Stromal cell of bone marrow (primary cell): ENCODE data around the gene EIF4E3.
A peak's percentile ranks its signal among the peaks of the same experiment; 100 is the strongest.

Experiments
- DNase-seq: peaks from one replicate; pipeline ENCODE4 v3.0.0-alpha.2; 2012; ENCODE audit warnings: low read depth

Gene EIF4E3

DNA sequence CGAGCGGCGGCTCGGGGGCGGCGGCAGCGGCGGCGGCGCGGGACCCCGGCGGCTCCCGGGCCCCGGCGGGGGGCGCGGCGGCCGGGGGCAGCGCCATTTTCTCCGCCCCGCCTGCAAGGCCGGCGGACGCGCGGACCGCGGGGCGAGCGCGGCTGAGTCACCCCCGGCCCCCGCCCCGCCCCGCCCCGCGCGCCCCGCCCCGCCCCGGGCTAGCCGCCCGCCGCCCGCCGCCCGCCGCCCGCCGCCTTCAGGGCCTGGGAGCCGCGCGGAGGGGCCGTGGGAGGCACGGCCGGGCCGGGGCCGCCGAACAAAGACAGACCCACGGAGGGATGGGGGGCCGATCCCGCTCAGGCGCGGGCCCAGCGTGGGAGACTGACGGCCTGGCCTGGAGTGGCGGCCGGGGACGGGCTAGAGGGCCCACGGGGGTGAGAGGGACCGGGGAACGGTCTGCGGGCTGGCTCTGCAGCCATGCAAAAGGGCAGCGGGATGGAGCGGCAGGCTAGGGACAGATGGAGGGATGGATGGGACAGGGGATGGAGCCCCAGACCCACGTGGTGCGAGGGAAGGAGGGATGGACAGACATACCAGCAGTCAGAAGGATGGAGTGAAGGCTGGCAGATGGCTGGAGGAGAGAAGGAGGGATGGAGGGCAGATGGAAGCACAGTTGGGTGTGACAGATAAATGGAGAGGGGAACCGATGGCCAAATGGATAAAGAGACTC lies at the start of gene EIF4E3:
Gene EIF4E3, minus strand, starts transcription at position 132 of the 721 bp plus-strand sequence. Its CDS starts 35 bp downstream, at position 97.
- DNase-seq = no peak

DNA sequence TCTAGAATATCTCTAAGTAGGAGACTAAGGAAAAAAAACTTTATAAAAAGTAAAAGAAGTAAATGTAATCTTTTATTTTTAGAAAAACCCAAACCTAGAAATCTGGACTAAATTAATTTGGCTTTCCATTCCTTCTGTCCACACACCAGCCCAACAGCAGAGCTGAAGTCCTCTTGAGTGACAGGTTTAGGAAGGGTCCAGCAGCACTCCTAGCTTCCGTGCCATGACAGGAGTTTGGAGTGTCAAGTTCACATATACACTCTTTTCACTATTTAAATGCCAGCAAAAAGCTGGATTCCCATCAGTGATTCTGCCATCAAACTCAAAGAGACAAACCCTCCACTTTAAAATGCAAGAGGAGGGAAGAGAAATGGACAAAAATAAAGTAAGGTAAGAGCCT lies 46.7 kb upstream of the EIF4E3 start:
- no peak for DNase-seq

DNA sequence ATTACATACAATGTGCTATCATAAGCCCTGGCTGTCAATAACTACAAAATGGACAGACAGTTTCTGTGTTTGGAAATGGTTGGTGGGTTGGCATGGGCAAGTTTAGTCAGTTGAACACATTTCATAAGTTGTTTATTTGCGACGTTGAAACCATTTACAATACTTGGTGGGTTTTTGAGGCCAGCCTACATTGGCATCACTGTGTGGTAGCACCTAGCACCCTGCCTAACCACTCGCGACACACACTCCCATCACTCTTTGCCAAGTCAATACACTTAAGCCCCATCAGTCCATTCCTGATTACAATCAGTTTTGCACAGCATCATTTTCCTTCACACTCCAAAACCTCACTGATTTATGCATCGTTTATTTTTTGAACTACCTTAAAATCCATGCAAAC lies 45.9 kb upstream of the EIF4E3 start:
- DNase-seq = no peak

DNA sequence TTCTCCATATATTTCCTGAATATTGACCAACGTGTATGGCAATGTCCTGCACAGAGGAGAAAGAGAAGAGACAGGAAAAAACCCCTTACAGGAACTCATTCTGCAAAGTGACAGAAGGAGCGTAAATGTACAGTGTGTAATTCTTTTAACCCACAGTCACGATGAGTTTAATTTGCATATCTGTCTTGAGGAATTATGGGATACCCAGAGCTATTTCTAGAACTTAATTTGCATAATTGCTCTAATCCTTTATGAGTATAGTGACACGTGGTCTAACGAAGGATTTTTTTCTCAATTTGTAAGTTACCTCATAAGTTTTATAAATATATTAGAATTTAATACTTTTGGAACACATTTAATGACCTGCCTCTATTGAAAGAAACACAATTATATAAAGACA lies 38.2 kb upstream of the EIF4E3 start:
- no peak for DNase-seq

DNA sequence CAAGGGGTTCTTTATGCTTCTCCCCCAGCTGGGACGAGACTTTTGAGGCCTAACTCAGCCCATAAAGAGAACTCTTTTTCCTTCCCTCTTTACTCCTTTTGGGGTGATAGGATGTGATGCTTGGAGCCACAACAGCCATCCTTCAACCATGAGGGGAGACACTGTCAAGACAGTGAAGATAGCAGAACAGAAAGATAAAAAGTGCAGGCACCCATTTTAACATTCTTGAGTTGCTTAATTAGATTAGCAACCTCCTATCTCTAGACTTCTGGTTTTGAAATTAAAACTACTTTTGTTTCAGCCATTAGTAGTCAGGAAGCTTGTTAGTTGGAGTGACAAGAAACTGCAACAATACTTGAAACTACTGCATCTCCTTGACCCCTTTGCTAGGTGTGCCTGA lies 34.9 kb upstream of the EIF4E3 start:
- DNase-seq = no peak

DNA sequence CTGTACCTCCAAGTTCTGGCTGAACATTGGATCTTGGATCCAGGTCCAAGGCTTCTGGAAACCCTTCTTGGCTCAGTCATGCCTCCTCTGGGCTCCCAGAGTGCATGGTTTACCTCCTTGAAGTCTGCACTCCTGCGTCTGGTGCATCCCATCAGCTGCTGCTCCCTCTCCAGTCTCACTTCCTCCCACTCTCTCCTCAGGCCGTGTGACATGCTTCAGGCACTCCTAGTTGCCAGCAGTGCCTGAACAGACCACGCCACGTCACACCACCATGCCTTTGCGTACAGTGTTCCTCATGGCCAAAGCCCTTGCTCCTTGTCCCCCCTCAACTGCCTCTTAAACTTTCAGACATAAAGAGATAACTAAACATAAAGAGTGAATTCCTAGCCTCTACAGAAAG lies 34.2 kb upstream of the EIF4E3 start:
- no peak for DNase-seq

DNA sequence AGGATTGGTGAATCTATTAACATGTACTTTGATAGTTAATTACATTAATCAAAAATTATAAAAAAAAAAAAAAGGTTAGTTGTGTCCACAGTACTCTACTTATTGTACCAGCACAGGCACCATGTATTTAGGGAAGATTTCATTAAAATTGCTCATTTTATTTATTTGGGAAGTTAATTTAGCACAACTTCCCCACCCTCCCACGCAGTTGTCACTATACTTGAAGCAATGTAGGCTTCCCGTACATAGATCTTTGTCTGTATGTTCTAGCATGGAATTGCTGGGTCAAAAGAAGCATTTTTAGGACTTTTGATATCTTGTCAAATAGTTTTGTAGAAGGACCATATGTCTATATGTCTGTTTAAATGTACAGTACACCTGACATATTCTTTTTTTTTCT lies 32.9 kb upstream of the EIF4E3 start:
- no peak for DNase-seq

DNA sequence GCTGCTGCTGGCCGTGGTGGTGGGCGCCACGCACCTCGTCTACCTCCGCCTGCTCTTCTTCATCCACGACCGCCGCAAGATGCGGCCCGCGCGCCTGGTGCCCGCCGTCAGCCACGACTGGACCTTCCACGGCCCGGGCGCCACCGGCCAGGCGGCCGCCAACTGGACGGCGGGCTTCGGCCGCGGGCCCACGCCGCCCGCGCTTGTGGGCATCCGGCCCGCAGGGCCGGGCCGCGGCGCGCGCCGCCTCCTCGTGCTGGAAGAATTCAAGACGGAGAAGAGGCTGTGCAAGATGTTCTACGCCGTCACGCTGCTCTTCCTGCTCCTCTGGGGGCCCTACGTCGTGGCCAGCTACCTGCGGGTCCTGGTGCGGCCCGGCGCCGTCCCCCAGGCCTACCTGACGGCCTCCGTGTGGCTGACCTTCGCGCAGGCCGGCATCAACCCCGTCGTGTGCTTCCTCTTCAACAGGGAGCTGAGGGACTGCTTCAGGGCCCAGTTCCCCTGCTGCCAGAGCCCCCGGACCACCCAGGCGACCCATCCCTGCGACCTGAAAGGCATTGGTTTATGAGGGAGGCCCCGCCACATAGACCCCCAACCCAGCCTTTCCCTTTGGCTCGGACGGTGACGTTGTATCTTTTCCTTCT lies 29.5 kb upstream of the EIF4E3 start:
- DNase-seq = no peak

DNA sequence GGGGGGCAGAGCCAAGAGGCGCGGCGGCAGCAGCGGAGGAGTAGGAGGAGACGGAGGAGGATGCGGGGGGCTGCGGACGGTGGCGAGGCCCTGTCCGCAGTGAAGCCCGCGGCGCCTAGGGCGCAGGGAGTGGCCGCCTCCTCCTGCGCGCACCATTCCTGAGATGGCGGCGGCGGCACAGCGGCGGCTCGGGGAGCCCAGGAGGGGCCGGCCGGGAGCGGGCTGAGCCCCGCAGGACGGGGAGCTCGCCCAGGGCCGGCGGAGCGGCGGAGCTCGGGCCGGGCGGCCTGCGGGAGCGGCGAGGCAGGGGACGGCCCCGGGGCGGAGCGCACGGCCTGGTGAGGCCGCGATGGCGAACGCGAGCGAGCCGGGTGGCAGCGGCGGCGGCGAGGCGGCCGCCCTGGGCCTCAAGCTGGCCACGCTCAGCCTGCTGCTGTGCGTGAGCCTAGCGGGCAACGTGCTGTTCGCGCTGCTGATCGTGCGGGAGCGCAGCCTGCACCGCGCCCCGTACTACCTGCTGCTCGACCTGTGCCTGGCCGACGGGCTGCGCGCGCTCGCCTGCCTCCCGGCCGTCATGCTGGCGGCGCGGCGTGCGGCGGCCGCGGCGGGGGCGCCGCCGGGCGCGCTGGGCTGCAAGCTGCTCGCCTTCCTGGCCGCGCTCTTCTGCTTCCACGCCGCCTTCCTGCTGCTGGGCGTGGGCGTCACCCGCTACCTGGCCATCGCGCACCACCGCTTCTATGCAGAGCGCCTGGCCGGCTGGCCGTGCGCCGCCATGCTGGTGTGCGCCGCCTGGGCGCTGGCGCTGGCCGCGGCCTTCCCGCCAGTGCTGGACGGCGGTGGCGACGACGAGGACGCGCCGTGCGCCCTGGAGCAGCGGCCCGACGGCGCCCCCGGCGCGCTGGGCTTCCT lies 28.8 kb upstream of the EIF4E3 start, which contains the start of gene GPR27:
Gene GPR27, plus strand, starts transcription at position 155 of the 909 bp plus-strand sequence. Its CDS starts 195 bp downstream, at position 350.
- DNase-seq = peak; percentile 8

DNA sequence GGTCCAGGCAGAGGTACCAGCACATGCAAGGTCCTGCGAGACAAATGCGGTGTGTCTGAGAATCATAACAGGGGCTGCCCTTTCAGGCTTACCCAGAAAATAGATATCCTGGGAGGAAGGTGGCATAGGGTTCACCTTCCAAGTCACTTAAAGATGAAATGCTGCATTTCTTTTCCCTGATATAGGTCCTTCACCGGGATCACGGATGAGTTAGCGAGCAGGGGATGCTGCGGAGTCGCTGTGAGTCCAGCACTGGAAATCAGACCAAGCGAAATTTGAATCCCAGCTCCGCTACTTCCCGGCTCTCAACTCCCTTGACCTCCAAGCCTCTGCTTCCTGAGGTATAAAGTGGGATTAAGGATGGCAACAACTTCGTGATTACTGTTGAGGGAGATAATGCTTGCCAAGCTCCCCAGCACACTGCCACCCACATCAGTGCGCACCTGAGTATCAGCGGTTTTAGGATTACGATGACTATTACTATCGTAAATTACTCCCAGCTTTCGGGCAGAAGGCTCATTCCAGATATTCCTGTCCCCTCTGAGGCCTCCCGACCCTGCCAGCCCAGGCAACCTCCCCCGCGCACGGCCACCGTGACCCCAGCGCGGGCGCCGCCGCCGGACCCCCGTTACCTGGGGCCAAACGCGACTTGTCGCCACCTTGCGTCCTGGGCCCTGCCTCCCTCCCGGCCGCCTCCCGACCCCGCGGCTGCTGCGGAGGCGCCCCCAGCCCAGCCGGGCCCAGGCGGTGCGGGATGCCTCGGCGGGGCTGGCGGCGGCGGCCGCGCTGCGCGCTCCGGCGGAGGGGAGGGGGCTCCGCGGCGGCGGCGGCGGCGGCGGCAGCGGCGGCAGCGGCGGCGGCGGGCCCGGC lies 27.9 kb upstream of the EIF4E3 start:
- no peak for DNase-seq

DNA sequence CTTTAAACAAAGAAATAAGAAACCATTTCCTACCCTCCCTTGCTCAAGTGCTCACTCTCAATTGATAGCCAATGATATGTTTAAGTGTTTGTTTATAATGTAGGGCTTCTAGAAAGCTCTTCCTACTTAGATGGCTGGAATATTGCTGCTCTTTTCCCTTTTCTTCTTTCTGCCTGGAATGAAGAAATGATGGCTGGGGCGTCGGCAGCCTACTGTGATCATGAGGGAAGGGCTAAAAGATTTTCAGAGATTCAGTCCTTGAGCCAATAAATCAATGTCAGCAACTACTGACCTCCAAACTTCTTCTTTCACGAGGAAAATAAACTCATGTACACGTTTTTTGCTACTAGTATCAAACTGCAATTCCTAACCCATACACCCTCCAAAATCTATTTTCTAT lies 26.4 kb upstream of the EIF4E3 start:
- no peak for DNase-seq

DNA sequence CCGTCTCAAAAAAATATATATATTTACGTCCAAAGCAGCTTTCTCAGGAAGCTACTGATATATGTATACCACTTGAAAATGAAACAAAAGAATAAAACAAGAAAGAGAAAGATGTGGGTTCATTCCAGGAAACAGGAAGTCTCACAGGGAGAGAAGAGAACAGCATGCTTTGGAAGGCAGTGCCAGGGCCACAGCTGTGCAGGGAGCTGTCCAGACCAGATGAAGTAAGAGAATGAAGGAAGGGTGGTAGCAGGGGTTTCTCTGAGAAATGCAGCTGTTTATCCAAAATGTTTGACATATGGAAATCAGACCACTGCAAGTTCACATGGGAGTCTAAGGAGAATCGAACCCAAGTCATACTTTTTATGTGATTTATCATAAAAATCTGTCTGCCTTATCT lies 19.5 kb upstream of the EIF4E3 start:
- DNase-seq = no peak

DNA sequence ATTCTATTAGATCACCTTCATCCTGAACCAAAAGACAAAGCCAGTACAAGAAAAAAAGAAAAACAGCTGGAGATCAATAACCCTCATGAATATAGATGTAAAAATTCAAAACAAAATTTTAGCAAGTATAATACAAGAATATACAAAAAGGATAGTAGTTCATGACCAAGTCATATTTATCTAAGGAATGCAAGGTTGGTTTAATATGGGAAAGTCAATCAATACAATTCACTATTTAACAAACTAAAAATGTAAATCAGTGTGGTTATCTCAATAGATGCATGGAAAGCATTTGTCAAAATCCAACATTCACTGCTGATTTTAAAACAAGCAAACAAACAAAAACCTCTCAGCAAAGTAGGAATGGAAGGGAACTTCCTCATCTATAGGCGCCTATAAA lies 17.4 kb upstream of the EIF4E3 start:
- DNase-seq = no peak

DNA sequence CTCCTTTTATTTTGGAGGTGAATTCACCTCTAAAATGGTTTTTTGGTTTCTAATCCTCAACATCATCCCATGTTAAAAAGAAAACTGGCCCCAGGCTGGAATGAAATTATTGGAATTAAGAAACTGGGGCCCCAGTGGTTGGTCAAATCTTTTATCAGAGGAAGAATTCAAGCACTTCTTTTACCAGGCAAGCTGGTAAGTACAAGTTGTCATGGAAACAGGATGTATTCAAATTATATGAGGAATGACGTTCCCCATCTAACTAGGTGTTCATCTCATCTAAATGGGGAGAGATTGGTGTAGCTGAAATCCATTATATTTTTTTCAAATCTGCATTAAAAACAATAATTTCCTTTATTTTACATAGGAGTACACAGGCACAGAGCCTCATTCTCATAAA lies 9.7 kb upstream of the EIF4E3 start:
- no peak for DNase-seq

DNA sequence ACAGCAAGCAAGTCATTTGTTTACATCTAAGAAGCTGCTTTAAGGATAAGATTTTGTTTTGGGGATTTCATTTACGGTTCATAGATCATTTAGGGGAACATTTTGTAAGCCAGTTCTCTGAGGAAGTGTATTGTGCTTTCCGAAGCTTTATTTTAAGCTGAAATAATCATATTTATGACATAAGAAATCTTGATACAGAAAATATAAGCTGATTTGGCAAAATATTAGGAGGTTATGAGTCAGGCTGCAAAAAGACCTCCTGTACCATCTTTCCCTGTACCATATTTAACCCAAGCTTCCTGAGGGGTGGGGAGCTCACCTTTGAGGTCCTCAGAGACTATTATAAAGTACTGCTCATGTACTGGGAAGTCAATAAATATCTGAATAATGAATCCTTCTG lies 8.1 kb upstream of the EIF4E3 start:
- DNase-seq = no peak

DNA sequence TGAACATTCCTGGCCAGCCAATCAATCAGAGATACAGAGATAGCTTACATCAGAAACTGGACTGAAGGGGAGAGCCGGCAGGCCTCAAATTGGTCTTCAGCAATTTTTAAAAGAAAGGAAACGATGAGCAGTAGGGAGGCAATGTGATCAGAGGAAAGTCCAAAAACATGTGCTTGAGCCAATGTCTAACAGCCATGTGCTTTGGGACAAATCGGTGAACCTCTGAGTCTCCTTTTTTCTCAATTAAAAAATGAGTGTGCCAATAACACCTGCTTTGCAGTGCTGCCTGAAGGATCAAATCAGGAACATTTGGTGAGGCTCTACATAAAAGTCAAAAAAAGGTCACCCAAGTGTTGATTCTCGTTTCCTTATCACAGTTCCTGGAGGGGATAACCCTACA lies 7.4 kb upstream of the EIF4E3 start:
- DNase-seq = no peak

DNA sequence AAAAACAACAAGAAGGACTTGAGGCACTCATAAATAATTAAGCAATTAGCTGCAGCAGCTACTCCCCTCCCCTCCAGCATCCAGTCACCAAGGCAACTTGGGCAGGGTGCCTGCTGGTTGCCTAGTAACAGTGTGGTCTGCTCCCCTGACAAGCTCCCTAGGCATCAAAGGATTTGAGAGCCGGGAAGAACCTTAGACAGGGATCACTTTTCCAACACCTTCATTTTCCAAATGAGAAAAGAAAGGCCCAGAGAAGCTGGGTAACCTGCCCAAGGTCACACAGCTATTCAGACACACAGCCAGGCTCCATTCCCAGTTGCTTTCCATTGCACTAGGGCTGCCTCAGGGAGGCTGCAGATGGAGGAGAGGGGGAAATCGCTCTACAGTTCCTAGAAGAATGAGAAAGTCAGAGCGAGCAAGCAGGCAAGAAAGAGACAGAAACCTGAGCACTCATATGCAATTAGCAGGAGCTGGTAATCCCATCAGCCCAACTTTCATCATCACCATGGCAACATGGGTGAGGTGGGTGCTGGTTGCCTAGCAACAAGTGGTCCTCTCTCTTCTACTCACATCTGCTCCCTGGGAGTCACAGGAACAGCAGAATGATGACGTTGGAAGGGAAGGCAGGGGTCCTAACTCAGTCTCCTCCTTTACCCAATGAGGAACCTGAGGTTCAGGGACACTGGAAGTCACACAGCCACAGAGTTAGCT lies 3.6 kb upstream of the EIF4E3 start:
- no peak for DNase-seq

DNA sequence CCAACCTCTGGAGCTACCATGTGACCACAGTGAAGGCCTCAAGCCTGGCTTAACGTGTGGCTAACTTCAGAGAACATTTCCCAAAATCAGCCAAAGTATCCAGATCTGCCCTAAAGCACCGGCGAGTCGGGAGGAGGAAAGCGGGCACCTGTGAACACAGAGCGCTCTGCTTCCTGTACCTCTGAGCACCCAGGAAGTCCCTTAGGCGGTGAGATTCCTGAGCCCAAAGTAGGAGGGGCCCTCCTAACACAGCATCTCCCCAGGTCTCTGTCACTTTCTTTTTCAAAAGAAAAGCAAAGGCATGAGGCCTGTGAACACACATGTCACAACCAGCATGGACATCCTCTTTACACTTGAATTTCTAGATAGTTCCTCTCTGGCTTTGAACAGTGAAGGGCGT lies 944 bp upstream of the EIF4E3 start:
- no peak for DNase-seq

DNA sequence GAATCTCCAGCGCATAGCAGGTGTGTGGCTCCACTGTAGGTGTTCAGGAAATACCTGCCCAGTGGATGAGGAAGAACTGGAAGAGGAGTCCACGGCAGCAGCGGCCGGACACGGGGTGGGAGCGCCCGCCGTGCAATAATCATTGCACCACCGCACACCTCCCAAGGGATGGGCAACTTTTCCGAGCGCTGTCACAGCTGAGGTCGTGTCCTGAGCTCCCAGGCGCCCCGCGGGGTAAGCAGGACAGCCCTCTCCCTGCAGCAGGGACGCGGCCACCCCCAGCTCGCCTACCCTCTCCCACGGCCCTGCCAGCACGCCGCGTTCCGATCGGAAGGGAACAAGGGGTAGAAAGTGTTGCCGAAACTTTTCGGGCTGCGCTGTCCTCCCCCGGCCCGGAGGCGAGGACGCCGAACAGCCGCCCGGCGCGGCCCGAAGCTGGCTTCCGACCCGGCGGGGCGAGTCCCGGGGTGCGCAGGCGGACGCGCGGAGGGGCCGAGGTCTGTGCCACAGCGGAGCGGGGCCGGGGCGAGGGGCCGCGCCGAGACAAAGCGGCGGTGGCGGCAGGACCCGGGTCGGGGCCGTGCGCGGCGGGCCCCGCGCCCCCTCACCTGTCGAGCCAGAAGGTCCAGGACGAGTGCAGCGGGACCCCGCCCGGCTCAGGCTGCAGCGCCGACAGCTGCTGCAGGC lies 475 bp downstream of the EIF4E3 start:
- no peak for DNase-seq

DNA sequence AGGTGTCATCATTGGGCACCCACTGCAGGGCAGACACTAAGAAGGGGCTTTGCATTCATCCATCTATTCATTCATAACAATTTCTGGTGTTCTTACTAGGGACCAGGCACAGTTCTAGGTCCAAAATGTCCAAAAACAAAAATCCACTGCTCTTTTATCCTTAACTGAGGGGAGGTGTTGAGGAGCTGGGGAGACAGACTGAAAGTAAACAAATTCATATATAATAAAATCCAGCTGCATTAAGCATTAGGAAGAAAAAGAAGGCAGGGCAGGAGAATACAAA lies 1.1 kb downstream of the EIF4E3 start:
- no peak for DNase-seq
